Measurements from ENCODE around the gene PPP4R4.

GRCh38 chr14:94129111-94129757 lies 44.9 kb upstream of the PPP4R4 start, which contains the start of gene IFI27L2:
- TF ChIP-seq CTCF (IDR thresholded peaks at IDR 0.05 in 8 of 11, conservative IDR thresholded peaks at IDR 0.05 in 3 of 11) (peak; percentile 8 to 68 (median 43)), POLR2A (IDR thresholded peaks at IDR 0.05) (no peak), POLR2AphosphoS5 (IDR thresholded peaks at IDR 0.05) (peak; percentile 72 to 75 (median 73))

All from spleen (tissue), 7 donors.